ENCODE measurements around the gene SNTN.

GRCh38 chr3:63654931-63655330, 2.5 kb downstream of the SNTN start:
- TF ChIP-seq POLR2A (IDR thresholded peaks at IDR 0.05) (no peak), CTCF (IDR thresholded peaks at IDR 0.05) (no peak), EP300 (IDR thresholded peaks at IDR 0.05) (no peak)

Measured in ovary (tissue), 3 donors.